ENCODE measurements around the gene TBC1D13. TPM values are rescaled to one million over a fixed set of nuclear protein-coding genes. Genes with fewer than 3 reads are reported as not detected.
"Not testable (repeated sequence)": the region's sequence is repeated elsewhere in the genome, so short reads cannot be mapped to it uniquely, and the experiment has no call there.

Gene TBC1D13
- total RNA-seq, 1 experiment from 2014 or later: 10.9 TPM

DNA sequence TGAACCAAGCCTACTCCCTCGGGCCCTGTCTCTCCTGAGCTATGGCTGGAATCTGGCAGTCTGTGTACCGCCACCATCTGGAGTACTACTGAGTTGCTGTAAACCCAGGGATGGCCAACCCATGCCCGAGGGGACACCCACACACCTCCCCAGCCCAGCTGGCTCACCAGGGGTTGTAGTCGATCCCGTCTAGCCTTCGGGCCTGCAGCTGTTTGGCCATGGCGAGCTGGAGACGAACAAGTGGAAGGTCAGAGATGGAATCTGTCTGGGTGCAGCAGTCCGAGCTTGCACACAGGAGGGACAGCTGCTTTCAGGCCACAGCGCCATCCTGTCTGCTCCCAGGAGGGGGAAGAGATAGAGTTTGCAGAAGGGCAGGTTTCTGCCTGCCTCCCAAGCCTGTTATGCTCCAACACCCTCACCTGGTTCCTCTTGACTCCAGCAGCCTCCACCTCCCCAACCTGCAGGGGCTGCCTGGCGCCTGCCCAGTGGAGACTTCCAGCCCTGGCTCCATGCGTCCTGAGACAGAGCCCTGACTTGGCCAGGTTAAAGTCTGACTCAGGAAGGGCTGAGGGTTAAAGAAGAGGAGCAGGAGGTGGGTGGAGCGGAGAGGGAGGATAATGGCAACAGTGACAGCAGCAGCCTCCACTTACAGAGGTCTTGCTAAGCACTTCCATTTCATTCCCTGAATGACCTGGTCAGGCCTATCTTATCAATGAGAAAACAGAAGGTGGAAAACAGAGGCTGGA is 58.3 kb downstream of the TBC1D13 start:
- H3K27me3 Mint-ChIP-seq (ENCODE audit: insufficient read depth, unreplicated experiment): no peaks in the 10 kb centered on the region
- H3K27ac Mint-ChIP-seq (ENCODE audit: low read depth, unreplicated experiment): no peak overlapping the region
- peaks cover 16% of the 10 kb centered on the region for H3K36me3 Mint-ChIP-seq (ENCODE audit: insufficient read depth, unreplicated experiment)
- no TSS peak for BruUV-seq (replicated peaks)
- intact Hi-C loops (cut with micrococcal nuclease): no loop called here
- ChIA-PET CTCF (interaction anchor here (0.6 to 2.4 kb wide), 13 partner anchors 15 to 294 kb away, joined by 3 to 17 read pairs (median 4); partner anchors contain the start of gene ENDOG), POLR2A (interaction anchor here (0.6 to 2.5 kb wide), 5 partner anchors 16 to 177 kb away, joined by 3 to 10 read pairs (median 4); partner anchors contain the start of genes ENDOG and SPOUT1)
- peak; percentile 55 for DNase-seq (ENCODE audit: unreplicated experiment)
- H3K4me1 Mint-ChIP-seq (ENCODE audit: insufficient read depth, unreplicated experiment): peaks cover 9% of the 10 kb centered on the region
- no peak overlapping the region for H3K4me3 Mint-ChIP-seq (ENCODE audit: unreplicated experiment)
- TF ChIP-seq, protein P1, sequence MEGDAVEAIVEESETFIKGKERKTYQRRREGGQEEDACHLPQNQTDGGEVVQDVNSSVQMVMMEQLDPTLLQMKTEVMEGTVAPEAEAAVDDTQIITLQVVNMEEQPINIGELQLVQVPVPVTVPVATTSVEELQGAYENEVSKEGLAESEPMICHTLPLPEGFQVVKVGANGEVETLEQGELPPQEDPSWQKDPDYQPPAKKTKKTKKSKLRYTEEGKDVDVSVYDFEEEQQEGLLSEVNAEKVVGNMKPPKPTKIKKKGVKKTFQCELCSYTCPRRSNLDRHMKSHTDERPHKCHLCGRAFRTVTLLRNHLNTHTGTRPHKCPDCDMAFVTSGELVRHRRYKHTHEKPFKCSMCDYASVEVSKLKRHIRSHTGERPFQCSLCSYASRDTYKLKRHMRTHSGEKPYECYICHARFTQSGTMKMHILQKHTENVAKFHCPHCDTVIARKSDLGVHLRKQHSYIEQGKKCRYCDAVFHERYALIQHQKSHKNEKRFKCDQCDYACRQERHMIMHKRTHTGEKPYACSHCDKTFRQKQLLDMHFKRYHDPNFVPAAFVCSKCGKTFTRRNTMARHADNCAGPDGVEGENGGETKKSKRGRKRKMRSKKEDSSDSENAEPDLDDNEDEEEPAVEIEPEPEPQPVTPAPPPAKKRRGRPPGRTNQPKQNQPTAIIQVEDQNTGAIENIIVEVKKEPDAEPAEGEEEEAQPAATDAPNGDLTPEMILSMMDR (IDR thresholded peaks at IDR 0.05; ENCODE audit: unreplicated experiment): no peak
- no peaks in the 10 kb centered on the region for H3K9me3 Mint-ChIP-seq (ENCODE audit: unreplicated experiment)

DNA sequence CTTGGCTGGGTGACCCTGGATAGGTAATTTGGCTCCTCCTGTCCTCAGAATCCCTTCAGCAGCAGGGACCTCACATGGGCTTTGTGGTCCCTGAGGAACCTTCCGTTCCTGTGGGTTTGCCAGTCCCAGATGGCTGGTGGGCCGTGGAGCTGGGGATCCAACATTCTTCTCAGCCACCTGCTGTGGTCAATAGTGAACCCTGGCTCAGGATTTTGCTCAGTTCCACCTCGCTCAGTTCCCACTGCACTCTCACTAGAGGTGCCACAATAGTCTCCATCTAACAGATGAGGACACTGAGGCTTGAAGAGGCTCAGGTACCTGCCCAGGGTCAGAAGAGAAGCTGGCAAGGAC is 59.6 kb downstream of the TBC1D13 start:
- Mint-ChIP-seq H3K4me3 (ENCODE audit: unreplicated experiment) (no peak overlapping the region), H3K27ac (ENCODE audit: low read depth, unreplicated experiment) (no peak overlapping the region), H3K27me3 (ENCODE audit: insufficient read depth, unreplicated experiment) (no peaks in the 10 kb centered on the region), H3K36me3 (ENCODE audit: insufficient read depth, unreplicated experiment) (peaks cover 11% of the 10 kb centered on the region), H3K4me1 (ENCODE audit: insufficient read depth, unreplicated experiment) (peaks cover 9% of the 10 kb centered on the region), H3K9me3 (ENCODE audit: unreplicated experiment) (peaks cover 8% of the 10 kb centered on the region)
- TF ChIP-seq, protein P1 (IDR thresholded peaks at IDR 0.05; ENCODE audit: unreplicated experiment): no peak
- no TSS peak for BruUV-seq (replicated peaks)
- intact Hi-C loops (cut with micrococcal nuclease): no loop called here
- CTCF ChIA-PET: interaction anchor here (0.6 to 2.8 kb wide), 3 partner anchors 17 to 488 kb away, joined by 3 to 14 read pairs (median 7); no protein-coding TSS in a partner anchor
- POLR2A ChIA-PET: interaction anchor here (2.5 kb wide), 1 partner anchor 17 kb away, joined by 10 read pairs; the partner anchor contains the start of gene SPOUT1
- DNase-seq (ENCODE audit: unreplicated experiment): no peak

DNA sequence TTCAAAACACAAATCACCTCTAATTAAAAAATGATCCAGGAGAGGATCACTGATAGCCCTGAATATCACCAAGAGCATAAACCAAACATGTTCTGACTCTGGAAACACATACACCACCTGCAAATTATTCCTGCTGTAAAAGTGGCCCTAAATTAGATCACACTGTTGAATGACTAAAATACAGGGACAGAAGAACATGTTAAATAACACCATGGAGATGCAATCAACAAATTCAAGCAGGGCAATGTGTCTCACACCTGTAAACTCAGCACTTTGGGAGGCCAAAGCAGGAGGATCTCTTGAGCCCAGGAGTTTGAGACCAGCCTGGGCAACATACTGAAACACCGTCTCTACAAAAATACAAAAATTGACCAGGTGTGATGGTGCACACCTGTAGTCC is 60.8 kb downstream of the TBC1D13 start:
- H3K36me3 Mint-ChIP-seq (ENCODE audit: insufficient read depth, unreplicated experiment): peaks cover 2% of the 10 kb centered on the region
- no TSS peak for BruUV-seq (replicated peaks)
- CTCF ChIA-PET: interaction anchor here (1.4 to 2.8 kb wide), 2 partner anchors 16 to 81 kb away, joined by 7 to 14 read pairs; no protein-coding TSS in a partner anchor
- peaks cover 9% of the 10 kb centered on the region for H3K4me1 Mint-ChIP-seq (ENCODE audit: insufficient read depth, unreplicated experiment)
- no peak for DNase-seq (ENCODE audit: unreplicated experiment)
- H3K4me3 Mint-ChIP-seq (ENCODE audit: unreplicated experiment): no peak overlapping the region
- peaks cover 8% of the 10 kb centered on the region for H3K9me3 Mint-ChIP-seq (ENCODE audit: unreplicated experiment)
- H3K27me3 Mint-ChIP-seq (ENCODE audit: insufficient read depth, unreplicated experiment): no peaks in the 10 kb centered on the region
- TF ChIP-seq, protein P1 (IDR thresholded peaks at IDR 0.05; ENCODE audit: unreplicated experiment): no peak
- intact Hi-C loops (cut with micrococcal nuclease): no loop called here
- POLR2A ChIA-PET: no interaction called here
- no peak overlapping the region for H3K27ac Mint-ChIP-seq (ENCODE audit: low read depth, unreplicated experiment)

DNA sequence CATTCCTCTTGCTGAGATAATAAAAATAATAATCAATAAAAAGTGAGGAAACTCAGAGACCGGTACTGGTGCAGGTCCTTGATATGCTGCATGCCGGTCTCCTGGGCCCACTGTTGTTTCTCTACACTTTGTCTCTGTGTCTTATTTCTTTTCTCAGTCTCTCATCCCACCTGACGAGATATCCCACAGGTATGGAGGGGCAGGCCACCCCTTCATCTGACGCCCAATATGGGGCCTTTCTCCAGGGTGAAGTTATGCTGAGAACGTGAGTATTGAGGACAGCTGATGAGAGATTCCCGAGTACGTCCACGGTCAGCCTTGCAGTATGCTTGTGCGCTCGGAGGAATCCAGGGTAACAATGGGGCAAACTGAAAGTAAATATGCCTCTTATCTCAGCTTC is 64.0 kb downstream of the TBC1D13 start:
- H3K4me3 Mint-ChIP-seq (ENCODE audit: unreplicated experiment); BruUV-seq (replicated peaks); H3K27me3 Mint-ChIP-seq (ENCODE audit: insufficient read depth, unreplicated experiment); H3K27ac Mint-ChIP-seq (ENCODE audit: low read depth, unreplicated experiment); H3K9me3 Mint-ChIP-seq (ENCODE audit: unreplicated experiment); POLR2A ChIA-PET; H3K36me3 Mint-ChIP-seq (ENCODE audit: insufficient read depth, unreplicated experiment); H3K4me1 Mint-ChIP-seq (ENCODE audit: insufficient read depth, unreplicated experiment); DNase-seq (ENCODE audit: unreplicated experiment): not testable (repeated sequence)
- CTCF ChIA-PET: interaction anchor here (0.6 to 4.2 kb wide), 7 partner anchors 9 to 744 kb away, joined by 3 to 71 read pairs (median 5); no protein-coding TSS in a partner anchor
- intact Hi-C loops (cut with micrococcal nuclease): loop anchor here (5.0 kb wide), 1 partner anchor 156 kb away; no protein-coding TSS in a partner anchor

All from MCF 10A (cell line).